OCI-LY3 (cell line): Measurements from ENCODE around the gene SFPQ.
"Not testable (repeated sequence)": the region's sequence is repeated elsewhere in the genome, so short reads cannot be mapped to it uniquely, and the experiment has no call there.

Experiments used
- H2AFZ ChIP-seq: fragments of 200-600, 300-600 bp; shearing (Covaris generic); 2 replicates; pipeline ENCODE4 v1.6.0; 2014; ENCODE audit warnings: antibody characterized with exemption, low read depth, low read length
- H3K27ac ChIP-seq: fragments of 200-600, 300-600 bp; sonication (generic); 2 replicates; pipeline ENCODE4 v1.5.1; 2014; ENCODE audit warnings: mild to moderate bottlenecking, low read length, moderate library complexity, mixed read lengths
- H3K27me3 ChIP-seq: fragments of 200-600, 300-600 bp; sonication (generic); 2 replicates; pipeline ENCODE4 v1.6.1; 2014; ENCODE audit warnings: low read depth, low read length, mixed read lengths
- H3K36me3 ChIP-seq: fragments of 200-600, 300-600 bp; sonication (generic); replicated peaks from 2 replicates; pipeline ENCODE3; 2014; ENCODE audit warnings: low read depth, low read length, mixed read lengths
- H3K4me1 ChIP-seq: fragments of 300-600, 200-600 bp; sonication (generic); 2 replicates; pipeline ENCODE4 v1.6.1; 2014; ENCODE audit warnings: low read length, mixed read lengths
- H3K4me2 ChIP-seq: fragments of 200-600, 300-600 bp; sonication (generic); 2 replicates; pipeline ENCODE4 v1.6.1; 2014; ENCODE audit warnings: low read length, mixed read lengths
- H3K4me3 ChIP-seq: fragments of 300-600, 200-600 bp; sonication (generic); 2 replicates; pipeline ENCODE4 v1.5.1; 2014; ENCODE audit warnings: antibody characterized with exemption, mild to moderate bottlenecking, low read length, moderate library complexity
- H3K79me2 ChIP-seq: fragments of 300-600, 200-600 bp; shearing (Covaris generic); 2 replicates; pipeline ENCODE4 v1.6.1; 2014; ENCODE audit warnings: mild to moderate bottlenecking, low read length, mixed read lengths
- H3K9ac ChIP-seq: fragments of 300-600, 200-600 bp; shearing (Covaris generic); 2 replicates; pipeline ENCODE4 v1.6.0; 2014; ENCODE audit warnings: mild to moderate bottlenecking, low read length, moderate library complexity
- H3K9me3 ChIP-seq: fragments of 200-600, 300-600 bp; shearing (Covaris generic); 2 replicates; pipeline ENCODE4 v1.6.1; 2014; ENCODE audit warnings: low read length, mixed read lengths; ENCODE audit not compliant: insufficient read depth
- H4K20me1 ChIP-seq: fragments of 200-600, 300-600 bp; sonication (generic); 2 replicates; pipeline ENCODE4 v1.6.1; 2016; ENCODE audit warnings: low read length, mixed read lengths; ENCODE audit not compliant: insufficient read depth
- CTCF ChIP-seq: fragments of 200-600, 300-600 bp; sonication (generic); IDR thresholded peaks from 2 replicates; pipeline ENCODE4 v1.5.1; 2014; ENCODE audit warnings: antibody characterized with exemption, low read length, low read depth
- EZH2phosphoT487 ChIP-seq: fragments of 200-600 bp; shearing (Covaris generic); IDR thresholded peaks from 2 replicates; pipeline ENCODE4 v1.6.1; 2018; ENCODE audit warnings: antibody characterized with exemption, mixed run types, low read depth

Gene SFPQ

GRCh38 chr1:35143737-35144508 is 49.0 kb downstream of the SFPQ start:
- Histone ChIP-seq H4K20me1 (no peaks in the 10 kb centered on the region), H3K27ac (no peak overlapping the region), H3K27me3 (no peaks in the 10 kb centered on the region), H3K4me2 (no peak overlapping the region), H3K9ac (no peak overlapping the region), H3K4me3 (no peak overlapping the region), H3K4me1 (no peaks in the 10 kb centered on the region), H3K9me3 (no peaks in the 10 kb centered on the region), H3K36me3 (no peaks in the 10 kb centered on the region), H2AFZ (no peak overlapping the region), H3K79me2 (no peaks in the 10 kb centered on the region)
- no peak for TF ChIP-seq CTCF
- no peak for TF ChIP-seq EZH2phosphoT487

DNA sequence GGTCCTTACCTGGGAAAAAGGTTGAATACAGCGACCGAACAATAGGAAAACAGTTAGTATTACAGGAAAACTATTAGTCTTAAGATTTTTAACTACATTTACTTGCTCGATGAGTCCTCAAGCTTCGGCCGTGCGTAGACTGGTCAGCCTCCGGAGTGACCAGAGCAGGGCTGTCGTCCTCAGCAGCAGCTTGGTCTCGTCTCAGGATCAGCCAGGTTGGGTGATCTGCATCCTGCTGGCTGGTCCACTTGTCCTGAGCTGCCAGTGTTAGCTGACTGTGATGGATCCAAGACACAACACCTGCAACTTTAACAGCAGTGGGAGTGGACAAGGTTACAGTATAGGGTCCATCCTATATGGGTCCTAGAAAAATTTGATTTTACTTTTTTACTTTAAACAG is 50.2 kb downstream of the SFPQ start:
- H3K27me3 ChIP-seq = not testable (repeated sequence)

DNA sequence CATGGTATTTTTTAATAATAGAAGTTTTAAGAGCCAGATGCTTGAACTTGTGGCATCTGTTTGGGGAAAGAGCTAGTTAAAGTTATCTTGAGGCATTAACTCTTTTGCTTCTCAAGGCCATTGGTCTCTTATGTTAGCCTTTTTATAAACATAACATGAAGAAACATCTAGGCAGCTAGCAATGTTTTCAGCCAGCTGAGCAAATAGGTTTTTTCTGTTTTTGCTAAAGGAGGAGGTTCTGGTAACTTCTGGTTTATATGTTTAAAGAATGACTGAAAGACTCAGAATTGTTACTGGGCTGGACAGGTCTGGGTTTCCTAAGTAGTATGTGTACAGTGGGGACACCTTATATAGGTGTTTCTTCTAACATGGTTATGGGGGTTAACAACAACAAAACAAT is 50.7 kb downstream of the SFPQ start:
- not testable (repeated sequence) for H3K4me2 ChIP-seq, H2AFZ ChIP-seq, H4K20me1 ChIP-seq, H3K36me3 ChIP-seq, H3K9ac ChIP-seq, H3K9me3 ChIP-seq, H3K4me3 ChIP-seq, H3K79me2 ChIP-seq, H3K27me3 ChIP-seq, H3K4me1 ChIP-seq, H3K27ac ChIP-seq

More for the DNA sequence above, 50.2 kb downstream of the SFPQ start:
- H3K36me3 ChIP-seq, H4K20me1 ChIP-seq, H3K4me1 ChIP-seq, H3K9ac ChIP-seq, H3K4me3 ChIP-seq, H3K4me2 ChIP-seq, H3K9me3 ChIP-seq, H3K79me2 ChIP-seq, H2AFZ ChIP-seq, H3K27ac ChIP-seq: not testable (repeated sequence)

DNA sequence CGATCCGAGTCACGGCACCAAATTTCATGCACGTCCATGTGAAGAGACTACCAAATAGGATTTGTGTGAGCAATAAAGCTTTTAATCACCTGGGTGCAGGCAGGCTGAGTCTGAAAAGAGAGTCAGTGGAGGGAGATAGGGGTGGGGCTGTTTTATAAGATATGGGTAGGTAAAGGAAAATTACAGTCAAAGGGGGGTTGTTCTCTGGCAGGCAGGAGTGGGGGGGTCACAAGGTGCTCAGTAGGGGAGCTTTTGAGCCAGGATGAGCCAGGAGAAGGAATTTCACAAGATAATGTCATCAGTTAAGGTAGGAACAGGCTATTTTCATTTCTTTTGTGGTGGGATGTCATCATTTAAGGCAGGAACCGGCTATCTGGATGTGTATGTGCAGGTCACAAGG is 55.4 kb downstream of the SFPQ start:
- H3K9me3 ChIP-seq, H3K4me3 ChIP-seq, H3K36me3 ChIP-seq, H3K27me3 ChIP-seq, H3K79me2 ChIP-seq, H3K4me2 ChIP-seq, H4K20me1 ChIP-seq, H3K27ac ChIP-seq, H3K9ac ChIP-seq, H3K4me1 ChIP-seq, H2AFZ ChIP-seq: not testable (repeated sequence)

DNA sequence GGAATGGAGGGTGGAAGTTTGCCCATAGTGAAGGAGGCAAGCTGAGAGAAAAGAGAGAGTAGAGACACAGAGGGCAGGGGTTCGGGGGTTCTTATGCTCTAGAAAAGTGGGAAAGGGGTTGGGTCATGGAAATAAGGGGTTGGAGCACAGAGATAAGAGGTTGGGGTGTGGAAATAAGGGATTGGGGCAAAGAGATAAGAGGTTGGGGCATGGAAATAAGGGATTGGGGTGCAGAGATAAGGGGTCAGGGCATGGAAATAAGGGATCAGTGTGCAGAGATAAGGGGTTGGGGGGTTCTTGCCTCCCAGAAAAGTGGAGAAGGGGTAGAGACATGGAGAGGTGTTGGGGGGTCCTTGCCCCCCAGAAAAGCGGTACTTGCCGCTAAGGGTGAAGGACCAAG is 56.2 kb downstream of the SFPQ start:
- H2AFZ ChIP-seq = no peak overlapping the region
- no peaks in the 10 kb centered on the region for H3K4me1 ChIP-seq
- H3K4me2 ChIP-seq = no peak overlapping the region
- no peaks in the 10 kb centered on the region for H4K20me1 ChIP-seq
- no peak overlapping the region for H3K9ac ChIP-seq
- H3K4me3 ChIP-seq = no peak overlapping the region
- TF ChIP-seq CTCF = no peak
- no peak for TF ChIP-seq EZH2phosphoT487
- H3K27ac ChIP-seq = no peak overlapping the region
- H3K79me2 ChIP-seq = no peaks in the 10 kb centered on the region
- no peaks in the 10 kb centered on the region for H3K27me3 ChIP-seq
- no peaks in the 10 kb centered on the region for H3K36me3 ChIP-seq
- H3K9me3 ChIP-seq = no peaks in the 10 kb centered on the region
